Cortex of kidney (tissue), 1 donor: ENCODE data around the gene CELF4.

Experiments
- DNase-seq: peaks from one replicate; lab custom pipeline; 2025; lab: John Stamatoyannopoulos, UW

CELF4 gene

DNA sequence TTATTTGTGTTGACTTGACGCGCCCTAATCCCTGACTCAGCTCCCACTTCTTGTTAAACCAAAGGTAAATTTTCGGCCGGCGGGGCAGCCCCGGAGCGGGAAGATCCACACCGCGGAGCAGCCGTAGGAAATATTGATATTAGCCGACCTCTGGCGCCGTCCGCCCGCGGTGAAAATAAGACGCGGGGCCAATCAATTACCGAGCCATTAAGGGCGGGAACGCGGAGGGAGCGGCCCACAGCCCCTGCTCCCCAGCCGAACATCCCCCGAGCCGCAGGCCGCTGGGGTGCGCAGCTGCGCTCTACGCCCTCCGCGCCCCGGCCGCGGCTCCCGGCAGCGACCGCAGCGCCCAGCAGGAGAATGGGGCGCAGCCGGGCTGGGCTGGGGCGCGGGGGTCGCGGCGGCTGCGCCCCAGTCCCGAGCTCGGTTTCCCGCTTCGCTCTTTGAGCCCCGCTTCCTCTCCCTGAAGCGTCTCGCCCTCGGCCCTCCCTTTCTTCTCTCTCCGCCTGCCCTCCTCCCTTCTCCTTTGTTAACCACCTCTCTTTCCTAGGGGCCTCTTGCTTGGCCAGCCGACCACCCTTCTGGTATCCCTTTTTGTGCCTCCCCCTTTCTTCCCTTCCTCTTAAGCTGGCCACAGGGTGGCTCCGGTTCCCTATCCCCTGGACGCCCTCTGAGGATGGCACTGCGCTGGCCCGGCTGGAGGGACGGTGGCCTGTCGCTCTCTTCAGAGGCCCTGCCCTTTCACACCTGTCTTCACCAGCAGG is 40.9 kb downstream of the CELF4 start:
- DNase-seq = no peak

DNA sequence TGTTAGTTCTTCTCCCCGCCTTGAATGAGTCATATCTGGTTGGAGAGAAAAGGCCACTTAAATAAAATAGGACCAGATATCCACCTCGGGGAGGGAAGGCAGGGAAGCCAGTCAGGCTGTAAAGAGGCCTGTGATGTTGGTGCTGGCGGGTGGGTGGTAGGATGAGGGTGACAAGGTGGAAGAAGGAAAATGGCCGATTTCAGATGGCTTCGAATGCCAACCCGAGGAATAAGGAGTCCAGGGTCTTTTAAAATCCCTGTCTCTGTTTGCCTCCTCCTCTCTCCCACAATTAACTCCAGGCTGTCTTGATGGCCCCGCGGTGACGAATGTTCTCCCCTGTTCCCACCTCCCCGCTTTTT is 41.5 kb downstream of the CELF4 start:
- no peak for DNase-seq

GRCh38 chr18:37521510-37522465 is 43.8 kb downstream of the CELF4 start:
- no peak for DNase-seq

GRCh38 chr18:37520508-37520907 is 45.1 kb downstream of the CELF4 start:
- no peak for DNase-seq

DNA sequence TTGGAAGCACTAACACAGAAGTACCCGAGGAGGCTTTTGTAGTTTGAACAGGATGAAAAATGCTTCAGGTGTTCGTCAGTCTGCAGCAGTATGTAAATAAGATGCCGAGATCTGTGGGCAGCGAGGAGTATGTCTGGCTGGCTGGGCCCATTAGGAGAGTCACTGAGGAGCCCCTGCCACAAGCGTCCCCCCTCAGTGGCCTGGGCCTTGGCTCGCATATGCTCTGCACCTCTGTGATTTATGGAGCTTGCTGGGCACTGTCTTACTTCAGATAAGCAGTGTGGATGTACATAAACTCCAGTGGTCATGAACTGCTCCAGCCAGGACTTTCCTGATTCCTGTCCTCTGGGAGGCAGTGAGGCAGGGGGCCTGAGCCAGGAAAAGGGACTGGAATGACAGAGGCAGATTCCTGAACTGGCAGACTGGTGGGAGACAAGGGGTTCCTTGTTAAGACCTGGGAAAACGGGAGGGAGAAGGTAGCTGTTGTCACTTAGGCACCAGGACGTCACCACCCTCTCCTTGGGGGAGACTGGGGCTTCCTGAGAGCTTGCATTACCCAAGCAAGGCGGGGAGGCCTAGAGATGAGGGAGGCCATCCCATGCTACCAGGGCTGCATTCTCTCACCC is 46.0 kb downstream of the CELF4 start:
- no peak for DNase-seq

DNA sequence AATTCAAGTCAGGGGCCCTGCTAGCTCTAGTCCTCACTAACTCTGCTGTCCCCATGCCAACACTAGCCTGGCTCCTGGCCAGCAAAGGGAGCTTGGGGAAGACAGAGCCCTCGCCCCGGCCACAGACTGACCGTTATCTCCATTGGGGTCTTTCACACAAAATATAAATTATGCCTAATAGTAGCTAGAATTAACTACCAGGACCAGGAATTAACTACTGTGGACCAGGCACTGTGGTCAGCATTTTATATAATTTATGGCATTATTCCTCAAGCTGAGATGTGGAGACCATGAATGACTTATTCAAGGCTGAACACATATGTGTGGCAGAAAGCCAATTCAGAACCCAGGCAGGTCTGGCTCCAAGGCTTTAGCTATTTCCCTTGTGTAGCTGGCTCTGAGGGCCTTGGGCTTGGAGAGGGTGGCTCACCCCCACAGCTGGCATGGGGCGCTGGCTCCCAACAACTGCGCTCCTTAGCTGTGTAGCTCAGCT is 49.2 kb downstream of the CELF4 start:
- DNase-seq = no peak

GRCh38 chr18:37514953-37515352 is 50.6 kb downstream of the CELF4 start:
- no peak for DNase-seq

- DNase-seq = no peak
These were observed 53.2 kb downstream of the CELF4 start for GRCh38 chr18:37512400-37512799.

GRCh38 chr18:37511721-37512298 is 53.8 kb downstream of the CELF4 start:
- no peak for DNase-seq

DNA sequence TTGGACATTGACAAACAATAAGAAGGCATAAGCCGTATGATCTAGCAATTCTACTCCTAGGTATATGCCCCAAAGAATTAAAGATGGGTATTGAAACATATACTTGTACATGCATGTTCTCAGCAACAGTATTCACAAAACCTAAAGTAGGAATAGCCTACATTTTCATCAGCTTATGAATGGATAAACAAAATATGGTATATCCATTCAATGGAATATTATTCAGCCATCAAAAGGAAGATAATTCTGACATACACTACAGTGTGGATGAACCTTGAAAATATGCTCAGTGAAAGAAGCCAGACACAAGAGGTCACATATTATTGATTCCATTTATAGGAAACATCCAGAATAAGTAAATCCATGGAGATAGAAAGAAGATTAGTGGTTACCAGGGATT is 56.0 kb downstream of the CELF4 start:
- DNase-seq = no peak

DNA sequence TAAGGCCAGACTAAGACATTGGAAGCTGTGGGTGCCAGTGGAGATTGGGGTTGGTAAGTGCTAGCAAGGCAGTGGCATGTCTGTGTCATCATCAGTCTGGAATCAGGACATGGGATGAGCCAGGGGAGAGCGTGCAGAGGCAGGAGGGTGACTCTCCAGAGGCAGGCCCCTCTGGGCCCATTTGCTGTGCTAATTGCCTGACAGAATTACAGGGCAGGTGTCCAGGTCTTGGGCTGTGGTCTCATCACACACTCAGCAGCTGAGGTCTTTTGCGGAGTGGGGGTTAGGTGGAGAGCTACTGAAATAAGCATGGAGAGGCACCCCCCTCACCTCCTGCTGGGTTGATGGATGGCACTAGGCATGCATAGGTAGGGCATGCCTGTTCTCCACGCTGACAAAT is 57.4 kb downstream of the CELF4 start:
- DNase-seq = no peak

GRCh38 chr18:37507239-37507638 is 58.4 kb downstream of the CELF4 start:
- no peak for DNase-seq

GRCh38 chr18:37506001-37506400 is 59.6 kb downstream of the CELF4 start:
- no peak for DNase-seq

- DNase-seq = no peak
These were observed 60.3 kb downstream of the CELF4 start for GRCh38 chr18:37505321-37505720.

DNA sequence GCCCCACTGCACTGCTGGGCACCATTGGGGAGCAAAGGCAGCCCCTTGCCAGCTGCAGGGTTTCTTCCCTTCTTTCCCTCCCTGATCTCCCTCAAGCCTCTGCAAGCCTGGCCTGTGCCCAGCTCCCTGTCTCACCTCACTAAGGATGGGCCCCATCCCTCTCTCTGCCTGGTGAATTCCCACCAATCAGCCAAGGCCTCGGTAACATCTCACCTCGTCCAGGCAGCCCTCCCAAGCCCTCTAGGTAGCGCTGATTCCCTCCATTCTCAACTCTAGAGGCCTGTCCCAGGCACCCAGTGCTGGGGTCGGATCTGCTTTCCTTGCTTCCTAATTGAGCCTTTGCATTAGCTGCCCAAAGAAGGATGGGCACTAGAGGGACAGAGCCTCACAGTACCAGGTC is 63.0 kb downstream of the CELF4 start:
- DNase-seq = no peak

DNA sequence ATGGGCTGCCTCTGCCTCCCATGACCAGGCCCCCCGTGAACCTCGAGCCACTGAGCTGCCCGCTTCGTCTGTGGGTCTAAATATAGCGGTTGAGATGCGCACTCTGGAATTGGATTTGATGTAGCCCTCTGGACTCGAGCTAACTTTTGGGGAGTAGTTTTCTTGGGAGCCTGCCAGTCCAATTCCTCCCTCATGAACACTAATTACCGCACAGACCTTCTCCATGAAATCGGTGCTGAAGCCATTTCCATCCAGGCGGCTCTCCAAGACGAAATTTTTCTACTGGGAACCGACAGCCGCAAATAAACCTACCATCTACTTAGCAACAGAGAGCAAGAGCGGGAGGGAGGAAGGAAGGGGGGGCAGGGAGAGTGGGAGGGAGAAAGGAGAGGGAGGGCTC is 63.6 kb downstream of the CELF4 start:
- no peak for DNase-seq

- no peak for DNase-seq
These were observed 64.5 kb downstream of the CELF4 start for GRCh38 chr18:37501136-37501535.

DNA sequence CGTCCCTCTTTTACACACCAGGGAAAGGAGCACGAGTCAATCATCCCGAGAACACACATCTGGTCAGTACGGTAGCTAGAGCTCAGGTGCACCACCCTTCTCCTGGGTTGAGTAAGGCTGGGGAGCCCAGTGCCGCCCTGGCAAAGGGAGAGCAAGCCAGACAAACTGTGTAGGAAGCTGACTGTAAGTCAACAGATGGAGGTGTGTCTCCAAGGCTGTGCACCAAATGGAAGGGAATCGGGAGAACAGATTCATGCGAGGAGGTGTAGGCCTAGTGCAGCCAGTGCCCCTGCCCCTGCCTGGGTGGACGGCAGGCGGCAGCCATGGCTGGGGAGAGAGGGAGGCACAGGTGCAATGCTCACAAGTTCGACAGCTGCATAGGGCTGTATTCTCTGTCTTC is 65.7 kb downstream of the CELF4 start:
- DNase-seq = no peak

DNA sequence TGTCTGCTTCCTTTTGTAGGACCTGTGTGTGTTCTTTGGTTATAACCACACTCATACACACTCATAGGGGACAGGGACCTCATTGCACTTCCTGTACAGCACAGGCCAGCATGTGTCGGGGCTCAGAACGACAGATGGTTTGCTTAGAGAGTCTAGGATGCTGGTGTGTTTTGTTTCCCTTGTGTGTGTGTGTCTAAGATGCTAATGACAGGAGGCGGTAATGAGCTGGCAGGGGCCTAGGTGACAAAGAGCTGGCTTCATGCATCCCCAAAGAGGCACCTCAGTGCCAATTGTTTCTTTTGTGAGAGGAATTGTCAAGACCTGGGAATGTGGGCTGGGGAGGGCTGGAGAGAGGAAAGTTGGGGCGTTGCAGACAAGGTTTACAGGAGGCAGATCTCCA is 66.6 kb downstream of the CELF4 start:
- DNase-seq = no peak

DNA sequence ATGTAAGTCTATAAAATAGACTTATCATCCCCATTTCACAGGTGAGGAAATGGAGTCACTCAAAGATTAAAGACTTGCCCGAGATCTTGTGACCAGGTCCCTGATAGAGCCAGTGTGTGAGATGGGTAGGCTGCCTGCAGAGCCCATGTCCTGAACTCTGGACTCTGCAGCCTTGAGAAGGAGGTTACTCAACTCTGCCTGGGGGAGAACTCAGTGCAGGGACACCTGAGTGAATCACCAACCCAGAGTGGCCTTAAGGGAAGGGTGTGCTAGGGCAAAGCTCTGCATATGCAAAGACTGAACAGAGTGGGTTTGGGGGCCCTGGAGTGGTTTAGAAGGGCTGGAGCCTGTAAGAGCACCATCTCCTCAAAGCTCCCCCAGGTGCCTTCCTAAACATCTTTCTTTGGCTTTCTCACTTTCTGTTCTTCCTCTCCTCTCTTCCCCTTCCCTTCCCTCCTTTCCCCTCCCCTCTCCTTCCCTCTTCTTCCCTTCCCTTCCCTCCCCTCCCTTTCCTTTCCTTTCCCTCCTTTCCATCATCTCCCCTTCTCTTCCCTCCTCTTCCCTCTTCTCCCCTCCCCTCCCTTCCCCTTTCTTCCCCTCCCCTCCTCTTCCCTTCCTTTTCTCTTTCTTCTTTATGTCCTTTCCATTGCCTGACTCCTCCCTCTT is 67.6 kb downstream of the CELF4 start:
- no peak for DNase-seq

- DNase-seq = no peak
These were observed 69.0 kb downstream of the CELF4 start for GRCh38 chr18:37496568-37496967.

DNA sequence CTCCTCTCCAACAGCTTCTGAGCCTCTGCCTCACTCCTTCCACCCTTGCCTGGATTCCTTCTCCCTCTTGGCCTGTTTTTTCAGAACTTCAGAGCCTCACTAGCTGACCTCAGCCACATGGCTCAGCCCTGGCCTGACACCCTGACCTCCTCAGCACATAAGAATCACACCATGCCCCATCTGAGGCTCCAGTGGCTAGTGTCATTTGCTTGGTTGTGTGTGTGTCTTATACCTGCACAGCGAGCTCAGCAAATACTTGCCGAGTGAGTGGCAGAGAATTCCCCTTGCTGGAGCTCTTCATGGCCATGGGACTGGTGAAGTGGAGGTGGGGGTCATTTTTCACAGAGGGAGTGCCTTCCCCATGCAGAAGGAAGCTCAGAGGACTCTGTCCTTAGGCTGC is 70.2 kb downstream of the CELF4 start:
- no peak for DNase-seq
